GM12892 (cell line): ENCODE data around the gene GATA2.

ENCODE experiments used
- POLR2A ChIP-seq: IDR thresholded peaks from 2 replicates; pipeline ENCODE4 v1.6.1; 2011; ENCODE audit warnings: low read depth, low read length, control low read depth
- POLR2AphosphoS5 ChIP-seq: IDR thresholded peaks from 2 replicates; pipeline ENCODE4 v1.6.1; 2011; ENCODE audit warnings: low read depth, low read length, control low read depth

GRCh38 chr3:128463771-128464170, 29.2 kb downstream of the GATA2 start:
- TF ChIP-seq POLR2A: no peak
- no peak for TF ChIP-seq POLR2AphosphoS5
